ENCODE results near the gene KCNT1.

KCNT1 gene

GRCh38 chr9:135772056-135772646, 70.2 kb downstream of the KCNT1 start:
- Histone ChIP-seq H3K27ac (ENCODE audit: low read depth, low read length) (no peak overlapping the region), H3K36me3 (ENCODE audit: control insufficient read depth in 1 of 2, insufficient read depth in 2 of 2, low read length in 2 of 2) (no peaks in the 10 kb centered on the region), H3K9ac (ENCODE audit: low read depth in 1 of 2, low read length in 2 of 2) (no peak overlapping the region), H3K4me1 (ENCODE audit: control insufficient read depth in 1 of 2, insufficient read depth in 2 of 2, low read length in 2 of 2) (no peaks in the 10 kb centered on the region), H3K27me3 (ENCODE audit: control insufficient read depth in 1 of 2, insufficient read depth in 2 of 2, low read length in 2 of 2) (peaks cover 0 to 4% of the 10 kb centered on the region in 2 donors), H3K4me3 (ENCODE audit: low read depth in 1 of 2, low read length in 2 of 2) (no peak overlapping the region), H3K9me3 (ENCODE audit: control insufficient read depth in 1 of 2, low read length in 2 of 2) (no peaks in the 10 kb centered on the region)

- Histone ChIP-seq H3K4me3 (ENCODE audit: low read depth in 1 of 2, low read length in 2 of 2) (no peak overlapping the region), H3K27me3 (ENCODE audit: control insufficient read depth in 1 of 2, insufficient read depth in 2 of 2, low read length in 2 of 2) (peaks cover 0 to 4% of the 10 kb centered on the region in 2 donors), H3K36me3 (ENCODE audit: control insufficient read depth in 1 of 2, insufficient read depth in 2 of 2, low read length in 2 of 2) (no peaks in the 10 kb centered on the region), H3K4me1 (ENCODE audit: control insufficient read depth in 1 of 2, insufficient read depth in 2 of 2, low read length in 2 of 2) (no peaks in the 10 kb centered on the region), H3K27ac (ENCODE audit: low read depth, low read length) (no peak overlapping the region), H3K9ac (ENCODE audit: low read depth in 1 of 2, low read length in 2 of 2) (no peak overlapping the region), H3K9me3 (ENCODE audit: control insufficient read depth in 1 of 2, low read length in 2 of 2) (no peaks in the 10 kb centered on the region)
Measured at GRCh38 chr9:135772702-135773493, 70.9 kb downstream of the KCNT1 start.

- Histone ChIP-seq H3K4me1 (ENCODE audit: control insufficient read depth in 1 of 2, insufficient read depth in 2 of 2, low read length in 2 of 2) (no peaks in the 10 kb centered on the region), H3K9ac (ENCODE audit: low read depth in 1 of 2, low read length in 2 of 2) (no peak overlapping the region), H3K36me3 (ENCODE audit: control insufficient read depth in 1 of 2, insufficient read depth in 2 of 2, low read length in 2 of 2) (no peaks in the 10 kb centered on the region), H3K27ac (ENCODE audit: low read depth, low read length) (no peak overlapping the region), H3K27me3 (ENCODE audit: control insufficient read depth in 1 of 2, insufficient read depth in 2 of 2, low read length in 2 of 2) (peaks cover 0 to 4% of the 10 kb centered on the region in 2 donors), H3K4me3 (ENCODE audit: low read depth in 1 of 2, low read length in 2 of 2) (no peak overlapping the region), H3K9me3 (ENCODE audit: control insufficient read depth in 1 of 2, low read length in 2 of 2) (no peaks in the 10 kb centered on the region)
Measured at GRCh38 chr9:135773530-135774238, 71.7 kb downstream of the KCNT1 start.

- H3K36me3 ChIP-seq (ENCODE audit: control insufficient read depth in 1 of 2, insufficient read depth in 2 of 2, low read length in 2 of 2): no peaks in the 10 kb centered on the region
- H3K4me1 ChIP-seq (ENCODE audit: control insufficient read depth in 1 of 2, insufficient read depth in 2 of 2, low read length in 2 of 2): no peaks in the 10 kb centered on the region
- no peak overlapping the region for H3K9ac ChIP-seq (ENCODE audit: low read depth in 1 of 2, low read length in 2 of 2)
- H3K27me3 ChIP-seq (ENCODE audit: control insufficient read depth in 1 of 2, insufficient read depth in 2 of 2, low read length in 2 of 2): peaks cover 0 to 4% of the 10 kb centered on the region in 2 donors
- H3K9me3 ChIP-seq (ENCODE audit: control insufficient read depth in 1 of 2, low read length in 2 of 2): no peaks in the 10 kb centered on the region
- no peak overlapping the region for H3K4me3 ChIP-seq (ENCODE audit: low read depth in 1 of 2, low read length in 2 of 2)
- no peak overlapping the region for H3K27ac ChIP-seq (ENCODE audit: low read depth, low read length)
Measured at GRCh38 chr9:135774239-135774747, 72.3 kb downstream of the KCNT1 start.

- Histone ChIP-seq H3K27ac (ENCODE audit: low read depth, low read length) (no peak overlapping the region), H3K27me3 (ENCODE audit: control insufficient read depth in 1 of 2, insufficient read depth in 2 of 2, low read length in 2 of 2) (peaks cover 0 to 4% of the 10 kb centered on the region in 2 donors), H3K9ac (ENCODE audit: low read depth in 1 of 2, low read length in 2 of 2) (no peak overlapping the region), H3K4me3 (ENCODE audit: low read depth in 1 of 2, low read length in 2 of 2) (no peak overlapping the region), H3K36me3 (ENCODE audit: control insufficient read depth in 1 of 2, insufficient read depth in 2 of 2, low read length in 2 of 2) (no peaks in the 10 kb centered on the region), H3K4me1 (ENCODE audit: control insufficient read depth in 1 of 2, insufficient read depth in 2 of 2, low read length in 2 of 2) (no peaks in the 10 kb centered on the region), H3K9me3 (ENCODE audit: control insufficient read depth in 1 of 2, low read length in 2 of 2) (no peaks in the 10 kb centered on the region)
Measured at GRCh38 chr9:135774794-135775525, 73.0 kb downstream of the KCNT1 start.

GRCh38 chr9:135775911-135776310, 73.9 kb downstream of the KCNT1 start:
- no peaks in the 10 kb centered on the region for H3K9me3 ChIP-seq (ENCODE audit: control insufficient read depth in 1 of 2, low read length in 2 of 2)
- H3K4me3 ChIP-seq (ENCODE audit: low read depth in 1 of 2, low read length in 2 of 2): no peak overlapping the region
- no peak overlapping the region for H3K27ac ChIP-seq (ENCODE audit: low read depth, low read length)
- H3K36me3 ChIP-seq (ENCODE audit: control insufficient read depth in 1 of 2, insufficient read depth in 2 of 2, low read length in 2 of 2): no peaks in the 10 kb centered on the region
- peaks cover 0 to 4% of the 10 kb centered on the region in 2 donors for H3K27me3 ChIP-seq (ENCODE audit: control insufficient read depth in 1 of 2, insufficient read depth in 2 of 2, low read length in 2 of 2)
- no peaks in the 10 kb centered on the region for H3K4me1 ChIP-seq (ENCODE audit: control insufficient read depth in 1 of 2, insufficient read depth in 2 of 2, low read length in 2 of 2)
- no peak overlapping the region for H3K9ac ChIP-seq (ENCODE audit: low read depth in 1 of 2, low read length in 2 of 2)

GRCh38 chr9:135776893-135777622, 75.1 kb downstream of the KCNT1 start:
- H3K4me3 ChIP-seq (ENCODE audit: low read depth in 1 of 2, low read length in 2 of 2): no peak overlapping the region
- H3K27ac ChIP-seq (ENCODE audit: low read depth, low read length): no peak overlapping the region
- no peaks in the 10 kb centered on the region for H3K36me3 ChIP-seq (ENCODE audit: control insufficient read depth in 1 of 2, insufficient read depth in 2 of 2, low read length in 2 of 2)
- H3K4me1 ChIP-seq (ENCODE audit: control insufficient read depth in 1 of 2, insufficient read depth in 2 of 2, low read length in 2 of 2): no peaks in the 10 kb centered on the region
- peaks cover 0 to 4% of the 10 kb centered on the region in 2 donors for H3K27me3 ChIP-seq (ENCODE audit: control insufficient read depth in 1 of 2, insufficient read depth in 2 of 2, low read length in 2 of 2)
- no peak overlapping the region for H3K9ac ChIP-seq (ENCODE audit: low read depth in 1 of 2, low read length in 2 of 2)
- no peaks in the 10 kb centered on the region for H3K9me3 ChIP-seq (ENCODE audit: control insufficient read depth in 1 of 2, low read length in 2 of 2)

GRCh38 chr9:135777623-135778177, 75.7 kb downstream of the KCNT1 start:
- Histone ChIP-seq H3K36me3 (ENCODE audit: control insufficient read depth in 1 of 2, insufficient read depth in 2 of 2, low read length in 2 of 2) (no peaks in the 10 kb centered on the region), H3K27ac (ENCODE audit: low read depth, low read length) (no peak overlapping the region), H3K27me3 (ENCODE audit: control insufficient read depth in 1 of 2, insufficient read depth in 2 of 2, low read length in 2 of 2) (peaks cover 0 to 4% of the 10 kb centered on the region in 2 donors), H3K4me1 (ENCODE audit: control insufficient read depth in 1 of 2, insufficient read depth in 2 of 2, low read length in 2 of 2) (no peaks in the 10 kb centered on the region), H3K9me3 (ENCODE audit: control insufficient read depth in 1 of 2, low read length in 2 of 2) (no peaks in the 10 kb centered on the region), H3K4me3 (ENCODE audit: low read depth in 1 of 2, low read length in 2 of 2) (no peak overlapping the region), H3K9ac (ENCODE audit: low read depth in 1 of 2, low read length in 2 of 2) (no peak overlapping the region)

GRCh38 chr9:135778421-135778820, 76.4 kb downstream of the KCNT1 start:
- H3K27ac ChIP-seq (ENCODE audit: low read depth, low read length): no peak overlapping the region
- no peaks in the 10 kb centered on the region for H3K36me3 ChIP-seq (ENCODE audit: control insufficient read depth in 1 of 2, insufficient read depth in 2 of 2, low read length in 2 of 2)
- H3K9ac ChIP-seq (ENCODE audit: low read depth in 1 of 2, low read length in 2 of 2): no peak overlapping the region
- H3K9me3 ChIP-seq (ENCODE audit: control insufficient read depth in 1 of 2, low read length in 2 of 2): no peaks in the 10 kb centered on the region
- no peak overlapping the region for H3K4me3 ChIP-seq (ENCODE audit: low read depth in 1 of 2, low read length in 2 of 2)
- H3K27me3 ChIP-seq (ENCODE audit: control insufficient read depth in 1 of 2, insufficient read depth in 2 of 2, low read length in 2 of 2): peaks cover 0 to 4% of the 10 kb centered on the region in 2 donors
- H3K4me1 ChIP-seq (ENCODE audit: control insufficient read depth in 1 of 2, insufficient read depth in 2 of 2, low read length in 2 of 2): no peaks in the 10 kb centered on the region

Measured in duodenal mucosa (tissue), 2 donors.